Thymus (tissue), 11 donors: ENCODE data around the gene LRRC23. TPM values are rescaled to one million over a fixed set of nuclear protein-coding genes. Genes with fewer than 3 reads are reported as not detected.

Source experiments
- DNase-seq, 9 donors: peaks; one replicate each; pipeline ENCODE4 v3.0.0-alpha.2; 2013; ENCODE audit warnings: low spot score in 9 of 9, low read depth in 6 of 9, missing footprints in 1 of 9
- H3K27ac ChIP-seq, 2 donors: one replicate each; pipeline ENCODE4 v1.5.1; 2013; ENCODE audit warnings: control low read depth in 1 of 2, low read depth in 1 of 2, low read length in 1 of 2, mild to moderate bottlenecking in 1 of 2, moderate library complexity in 1 of 2
- H3K27me3 ChIP-seq, 2 donors: one replicate each; pipeline ENCODE4 v1.5.1; 2013; ENCODE audit warnings: low read length in 1 of 2; ENCODE audit not compliant: control insufficient read depth in 2 of 2, insufficient read depth in 1 of 2
- H3K36me3 ChIP-seq, 2 donors: one replicate each; pipeline ENCODE4 v1.5.1; 2013; ENCODE audit warnings: low read length in 1 of 2, mild to moderate bottlenecking in 1 of 2, moderate library complexity in 1 of 2; ENCODE audit not compliant: control insufficient read depth in 2 of 2, insufficient read depth in 2 of 2
- H3K4me1 ChIP-seq, 2 donors: one replicate each; pipeline ENCODE4 v1.5.1; 2013; ENCODE audit warnings: low read length in 2 of 2; ENCODE audit not compliant: control insufficient read depth in 2 of 2, insufficient read depth in 2 of 2
- H3K4me3 ChIP-seq, 2 donors: one replicate each; pipeline ENCODE4 v1.5.1; 2013; ENCODE audit warnings: low read length in 2 of 2, control low read depth in 1 of 2, mild to moderate bottlenecking in 1 of 2
- H3K9me3 ChIP-seq, 2 donors: one replicate each; pipeline ENCODE4 v1.5.1; 2013; ENCODE audit warnings: low read length in 1 of 2, mild to moderate bottlenecking in 1 of 2; ENCODE audit not compliant: control insufficient read depth in 2 of 2, insufficient read depth in 1 of 2
- WGBS: extraction: QIAGEN DNeasy Blood & Tissue Kit; methylation state at CpG from one replicate; pipeline ENCODE4 v1.1.7; 2013; 5-methylcytosine and 5-hydroxymethylcytosine counted together
- polyA plus RNA-seq: library from polyadenylated mRNA; stranded (reverse); fragments of 200-250 nt; gene quantifications from one replicate; pipeline ENCODE4 v1.2.3, GENCODE V29; 2013
- total RNA-seq: library from RNA; stranded (reverse); fragments of 120-200 nt; gene quantifications from one replicate; pipeline ENCODE4 v1.2.4, GENCODE V29; 2013
- donor health status: healthy.

LRRC23 gene
- total and polyA plus RNA-seq, 2 donors, result 6.2 to 11.5 TPM

DNA sequence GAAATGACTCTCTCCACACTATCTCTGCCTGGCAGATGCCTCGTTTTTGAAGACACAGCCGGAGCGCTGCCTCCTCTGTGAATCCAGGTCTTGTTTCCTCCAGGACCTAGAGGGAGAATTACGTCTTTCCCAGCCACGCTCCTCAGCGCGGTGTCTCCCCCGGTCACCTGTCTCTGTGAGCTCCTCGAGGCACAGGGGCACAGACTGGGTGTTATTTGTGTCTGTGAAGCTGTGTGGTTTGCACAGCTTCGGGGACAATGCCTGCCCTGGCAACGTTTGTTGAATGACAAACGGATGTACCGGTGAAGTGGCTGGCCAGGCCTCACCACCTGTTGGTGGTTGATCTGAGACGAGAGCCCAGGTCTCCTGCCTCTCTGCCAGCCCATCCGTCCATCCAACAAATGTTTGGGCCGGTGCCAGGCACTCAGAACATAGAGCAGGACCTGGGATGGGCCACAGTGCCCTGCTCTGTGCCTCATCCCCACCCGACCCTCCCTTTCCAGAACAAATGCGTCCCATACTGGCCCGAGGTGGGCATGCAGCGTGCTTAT is 52.6 kb downstream of the LRRC23 start:
- Histone ChIP-seq H3K4me3 (no peak overlapping the region), H3K27me3 (no peaks in the 10 kb centered on the region), H3K27ac (no peak overlapping the region), H3K4me1 (peaks cover 63 to 99% of the 10 kb centered on the region in 2 donors), H3K36me3 (peaks cover 71 to 83% of the 10 kb centered on the region in 2 donors), H3K9me3 (no peaks in the 10 kb centered on the region)
- WGBS, result 96% methylated on average over 20 of the region's 20 CpGs
- DNase-seq, result no peak

DNA sequence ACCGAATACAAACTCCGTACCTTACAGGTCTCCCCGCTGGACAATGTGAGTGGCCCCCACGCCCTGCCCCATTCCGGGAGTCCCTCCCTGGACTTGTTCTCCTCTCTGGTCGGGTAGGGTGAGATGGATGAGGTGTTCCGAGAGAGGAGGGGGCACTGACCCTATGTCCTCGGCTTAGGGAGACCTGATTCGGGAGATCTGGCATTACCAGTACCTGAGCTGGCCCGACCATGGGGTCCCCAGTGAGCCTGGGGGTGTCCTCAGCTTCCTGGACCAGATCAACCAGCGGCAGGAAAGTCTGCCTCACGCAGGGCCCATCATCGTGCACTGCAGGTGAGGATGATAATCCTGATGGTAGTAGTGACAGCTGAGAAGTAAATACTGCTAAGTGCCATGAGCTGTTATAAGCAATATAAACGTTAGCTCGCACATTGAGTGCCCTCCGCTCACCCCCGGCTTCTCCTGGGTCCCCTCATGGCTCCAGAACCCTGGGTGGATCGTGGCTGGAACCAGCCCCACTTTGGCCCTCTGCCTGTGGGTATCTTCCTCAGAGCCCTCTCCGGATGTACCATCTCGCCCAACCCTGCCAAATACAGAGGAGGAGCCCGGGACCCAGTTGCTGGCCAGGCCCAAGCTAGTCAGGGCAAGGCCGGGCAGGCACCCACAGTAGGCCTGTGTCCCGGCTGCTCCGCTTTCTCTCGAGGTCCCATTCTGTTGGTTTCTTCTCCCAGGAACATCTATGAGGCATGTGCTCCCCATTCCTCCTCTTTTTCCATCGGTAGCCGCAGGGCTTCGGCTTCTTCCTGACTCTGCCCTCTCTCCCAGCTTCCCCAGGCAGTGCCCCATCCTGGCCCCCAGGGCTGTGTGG is 53.4 kb downstream of the LRRC23 start:
- no peak for DNase-seq
- Histone ChIP-seq H3K27me3 (no peaks in the 10 kb centered on the region), H3K4me3 (peak overlapping the region in 1 of 2 donors; percentile 28), H3K4me1 (peaks cover 68 to 99% of the 10 kb centered on the region in 2 donors), H3K27ac (peak overlapping the region; percentile 45 to 93), H3K36me3 (peaks cover 71 to 80% of the 10 kb centered on the region in 2 donors), H3K9me3 (peaks cover 0 to 7% of the 10 kb centered on the region in 2 donors)
- 93% methylated on average over 28 of the region's 28 CpGs for WGBS

DNA sequence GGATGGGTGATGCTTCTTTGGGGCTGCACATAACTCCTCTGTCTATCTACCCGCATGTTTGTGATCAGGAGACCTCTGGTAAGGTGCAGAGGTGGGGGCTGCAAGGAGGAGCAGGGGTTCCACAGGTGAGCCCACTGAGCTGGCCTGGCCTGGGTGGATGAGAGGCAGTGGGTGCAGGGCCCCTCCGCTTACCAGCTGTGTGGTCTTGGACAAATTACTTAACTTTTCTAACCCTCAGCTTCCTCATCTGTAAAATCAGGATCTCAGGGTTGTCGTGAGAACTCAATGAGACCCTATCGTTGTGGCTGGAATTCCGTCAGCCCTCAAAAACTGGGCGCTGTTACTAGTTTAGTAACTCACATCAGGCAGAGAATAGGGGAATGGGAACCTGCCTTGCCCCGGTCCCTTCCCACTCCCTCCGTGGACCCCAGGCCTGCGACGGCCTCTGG is 54.0 kb downstream of the LRRC23 start:
- WGBS, result 28% methylated on average over 10 of the region's 10 CpGs
- Histone ChIP-seq H3K4me3 (peak overlapping the region; percentile 28 to 38), H3K4me1 (peaks cover 68 to 94% of the 10 kb centered on the region in 2 donors), H3K27me3 (no peaks in the 10 kb centered on the region), H3K9me3 (peaks cover 0 to 7% of the 10 kb centered on the region in 2 donors), H3K36me3 (peaks cover 71 to 76% of the 10 kb centered on the region in 2 donors), H3K27ac (peak overlapping the region; percentile 68 to 93)
- DNase-seq, result peak in 1 of 9 donors; percentile 31

DNA sequence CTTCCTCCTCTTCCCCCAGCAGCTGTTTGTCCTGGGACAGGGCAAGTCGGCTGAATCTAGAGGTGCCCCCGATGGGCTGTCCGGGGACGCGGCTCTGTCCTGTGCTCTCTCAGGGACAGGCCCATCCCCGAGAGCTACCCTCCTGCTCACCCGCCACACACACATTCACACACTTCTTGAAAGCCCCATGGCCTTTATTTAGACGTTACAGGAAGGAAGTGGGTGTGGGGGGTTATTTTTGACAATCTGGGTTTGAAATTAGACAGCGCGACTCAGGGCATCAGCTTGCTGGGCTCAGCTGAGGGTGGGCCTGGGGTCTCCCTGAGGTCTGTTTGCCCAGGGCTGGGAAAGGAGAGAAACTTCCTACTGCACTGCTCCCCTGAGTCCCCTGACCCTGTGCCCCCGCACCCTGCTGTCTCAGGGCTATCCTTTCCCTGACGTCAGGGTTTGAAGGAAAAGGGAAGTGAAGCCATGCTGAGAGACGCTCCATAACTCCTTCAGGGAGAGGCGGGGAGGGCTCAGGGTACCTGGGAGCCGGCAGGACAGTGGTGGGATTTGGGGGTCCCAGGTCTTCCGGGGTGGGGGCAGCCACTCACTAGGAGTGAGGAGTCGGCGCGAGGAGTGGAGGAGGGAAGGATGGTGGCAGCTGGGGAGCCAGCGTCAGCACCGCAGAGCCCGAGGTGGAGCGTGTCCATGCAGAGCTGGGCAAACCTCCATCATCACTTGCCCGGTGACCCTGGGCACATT is 54.6 kb downstream of the LRRC23 start:
- H3K27me3 ChIP-seq, result no peaks in the 10 kb centered on the region
- H3K9me3 ChIP-seq, result peaks cover 0 to 7% of the 10 kb centered on the region in 2 donors
- H3K36me3 ChIP-seq, result peaks cover 71 to 78% of the 10 kb centered on the region in 2 donors
- peak overlapping the region; percentile 28 to 38 for H3K4me3 ChIP-seq
- DNase-seq, result peak in 3 of 9 donors; percentile 60 to 84 (median 67)
- H3K27ac ChIP-seq, result peak overlapping the region; percentile 68 to 93
- WGBS, result 33% methylated on average over 24 of the region's 24 CpGs
- peaks cover 66 to 88% of the 10 kb centered on the region in 2 donors for H3K4me1 ChIP-seq

DNA sequence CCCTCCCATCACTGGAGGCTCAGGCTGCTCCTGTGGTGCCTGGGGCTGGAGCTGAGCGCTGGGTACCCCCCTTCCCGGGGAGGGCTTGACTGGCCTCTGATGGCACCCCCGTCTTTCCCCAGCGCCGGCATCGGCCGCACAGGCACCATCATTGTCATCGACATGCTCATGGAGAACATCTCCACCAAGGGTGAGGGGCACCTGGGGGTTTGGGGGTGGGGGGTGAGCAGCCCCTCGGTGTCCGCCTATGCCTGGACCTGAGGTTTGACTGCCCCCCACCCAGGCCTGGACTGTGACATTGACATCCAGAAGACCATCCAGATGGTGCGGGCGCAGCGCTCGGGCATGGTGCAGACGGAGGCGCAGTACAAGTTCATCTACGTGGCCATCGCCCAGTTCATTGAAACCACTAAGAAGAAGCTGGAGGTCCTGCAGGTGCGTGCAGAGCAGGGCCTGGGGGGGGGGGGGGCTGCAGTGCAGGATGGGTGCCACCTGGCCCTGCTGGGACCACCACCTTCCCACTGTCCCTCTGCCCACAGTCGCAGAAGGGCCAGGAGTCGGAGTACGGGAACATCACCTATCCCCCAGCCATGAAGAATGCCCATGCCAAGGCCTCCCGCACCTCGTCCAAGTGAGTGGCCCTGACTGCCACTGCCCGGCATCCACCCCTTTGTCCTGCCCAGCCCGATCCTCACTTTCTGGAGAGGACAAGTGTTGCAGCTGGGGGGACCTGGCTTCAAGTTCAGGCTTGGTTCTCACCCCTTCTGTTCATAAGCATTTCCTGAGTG is 55.4 kb downstream of the LRRC23 start:
- H3K4me3 ChIP-seq, result no peak overlapping the region
- H3K36me3 ChIP-seq, result peaks cover 65 to 81% of the 10 kb centered on the region in 2 donors
- H3K4me1 ChIP-seq, result peaks cover 58 to 87% of the 10 kb centered on the region in 2 donors
- peak overlapping the region; percentile 68 to 69 for H3K27ac ChIP-seq
- H3K9me3 ChIP-seq, result peaks cover 0 to 7% of the 10 kb centered on the region in 2 donors
- no peak for DNase-seq
- 93% methylated on average over 26 of the region's 26 CpGs for WGBS
- no peaks in the 10 kb centered on the region for H3K27me3 ChIP-seq

DNA sequence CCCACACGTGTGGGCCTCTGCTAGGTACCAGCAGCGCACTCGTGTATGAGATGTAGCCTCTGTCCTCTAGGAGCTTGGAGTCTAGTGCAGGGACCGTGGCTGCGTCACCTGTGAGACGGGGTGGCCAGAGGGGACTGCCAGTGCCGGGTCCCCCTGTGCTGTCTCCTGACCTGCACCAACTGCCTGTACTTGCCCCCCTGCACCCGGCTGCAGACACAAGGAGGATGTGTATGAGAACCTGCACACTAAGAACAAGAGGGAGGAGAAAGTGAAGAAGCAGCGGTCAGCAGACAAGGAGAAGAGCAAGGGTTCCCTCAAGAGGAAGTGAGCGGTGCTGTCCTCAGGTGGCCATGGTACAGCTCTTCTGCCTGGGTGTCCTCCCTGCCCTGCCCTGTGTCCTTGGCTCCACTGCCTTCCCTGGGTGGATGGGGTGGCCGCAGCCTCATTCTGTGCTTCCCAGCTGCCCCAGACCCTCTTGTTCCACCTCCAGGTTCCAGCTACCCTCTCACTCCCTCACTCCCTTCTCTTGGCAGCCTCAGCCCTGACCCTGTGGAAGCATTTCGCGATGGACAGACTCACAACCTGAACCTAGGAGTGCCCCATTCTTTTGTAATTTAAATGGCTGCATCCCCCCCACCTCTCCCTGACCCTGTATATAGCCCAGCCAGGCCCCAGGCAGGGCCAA is 56.1 kb downstream of the LRRC23 start:
- peaks cover 63 to 81% of the 10 kb centered on the region in 2 donors for H3K36me3 ChIP-seq
- H3K4me1 ChIP-seq, result peaks cover 53 to 86% of the 10 kb centered on the region in 2 donors
- H3K27me3 ChIP-seq, result no peaks in the 10 kb centered on the region
- no peak overlapping the region for H3K4me3 ChIP-seq
- no peak for DNase-seq
- 92% methylated on average over 13 of the region's 13 CpGs for WGBS
- H3K9me3 ChIP-seq, result peaks cover 0 to 7% of the 10 kb centered on the region in 2 donors
- peak overlapping the region; percentile 69 to 76 for H3K27ac ChIP-seq

DNA sequence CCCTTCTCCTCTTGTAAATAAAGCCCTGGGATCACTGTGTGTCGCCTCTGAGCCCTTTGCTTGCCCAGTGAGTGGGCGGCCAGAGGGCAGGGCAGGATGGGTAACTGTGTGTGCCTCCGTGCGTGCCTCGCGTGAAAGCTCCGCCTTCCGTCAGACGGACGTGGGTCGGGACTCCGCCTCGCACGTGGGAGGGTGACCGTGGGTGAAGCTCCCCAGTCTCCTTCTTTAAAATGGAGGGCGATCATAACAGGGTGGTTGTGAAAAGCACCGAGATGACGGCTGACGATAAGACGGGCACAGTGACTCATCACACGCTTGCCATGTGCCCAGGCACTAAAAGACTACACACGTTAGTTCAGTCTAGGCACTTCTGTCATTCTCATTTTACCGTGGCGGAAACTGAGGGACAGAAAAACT is 56.7 kb downstream of the LRRC23 start:
- DNase-seq, result peak in 1 of 9 donors; percentile 69
- no peaks in the 10 kb centered on the region for H3K27me3 ChIP-seq
- H3K27ac ChIP-seq, result peak overlapping the region; percentile 69 to 76
- peaks cover 0 to 7% of the 10 kb centered on the region in 2 donors for H3K9me3 ChIP-seq
- H3K36me3 ChIP-seq, result peaks cover 61 to 81% of the 10 kb centered on the region in 2 donors
- H3K4me3 ChIP-seq, result no peak overlapping the region
- peaks cover 50 to 84% of the 10 kb centered on the region in 2 donors for H3K4me1 ChIP-seq
- WGBS, result 70% methylated on average over 24 of the region's 24 CpGs
